GM21619 (cell line): ENCODE data around the gene BUB1.
"Not testable (repeated sequence)": the region's sequence is repeated elsewhere in the genome, so short reads cannot be mapped to it uniquely, and the experiment has no call there.

Source experiments
- ATAC-seq: cut with Tn5 transposase; IDR thresholded peaks from one replicate; pipeline ENCODE4 v1.9.1; 2021; ENCODE audit not compliant: unreplicated experiment

BUB1 gene

GRCh38 chr2:110691612-110692258 lies 13.9 kb upstream of the BUB1 start:
- ATAC-seq, result no peak

- ATAC-seq, result no peak
These were observed 12.5 kb upstream of the BUB1 start for GRCh38 chr2:110690083-110690965.

- no peak for ATAC-seq
These were observed 10.8 kb upstream of the BUB1 start for GRCh38 chr2:110688594-110689091.

- ATAC-seq, result not testable (repeated sequence)
These were observed 10.1 kb upstream of the BUB1 start for GRCh38 chr2:110687775-110688484.

GRCh38 chr2:110682872-110683271 lies 5.0 kb upstream of the BUB1 start:
- ATAC-seq, result no peak

- ATAC-seq, result no peak
These were observed 4.4 kb upstream of the BUB1 start for GRCh38 chr2:110682267-110682666.

- ATAC-seq, result no peak
These were observed 2.8 kb upstream of the BUB1 start for GRCh38 chr2:110680709-110681108.

GRCh38 chr2:110679865-110680264 lies 2.0 kb upstream of the BUB1 start:
- ATAC-seq, result no peak

- no peak for ATAC-seq
These were observed 1.5 kb upstream of the BUB1 start for GRCh38 chr2:110679337-110679707.

GRCh38 chr2:110678457-110679336 lies 834 bp upstream of the BUB1 start:
- ATAC-seq, result no peak

- no peak for ATAC-seq
These were observed 783 bp downstream of the BUB1 start for GRCh38 chr2:110677080-110677479.

GRCh38 chr2:110675679-110676078 lies 2.2 kb downstream of the BUB1 start:
- no peak for ATAC-seq

GRCh38 chr2:110674620-110675555 lies 3.0 kb downstream of the BUB1 start:
- peak; percentile 89 for ATAC-seq

- no peak for ATAC-seq
These were observed 4.7 kb downstream of the BUB1 start for GRCh38 chr2:110673201-110673600.

- ATAC-seq, result no peak
These were observed 7.0 kb downstream of the BUB1 start for GRCh38 chr2:110670826-110671225.

- ATAC-seq, result no peak
These were observed 8.8 kb downstream of the BUB1 start for GRCh38 chr2:110669079-110669478.

- ATAC-seq, result no peak
These were observed 10.8 kb downstream of the BUB1 start for GRCh38 chr2:110667071-110667470.

GRCh38 chr2:110664135-110664534 lies 13.7 kb downstream of the BUB1 start:
- no peak for ATAC-seq

GRCh38 chr2:110662560-110662959 lies 15.3 kb downstream of the BUB1 start:
- no peak for ATAC-seq

GRCh38 chr2:110660558-110660957 lies 17.3 kb downstream of the BUB1 start:
- no peak for ATAC-seq
